Psoas muscle (tissue), 8 donors: ENCODE data around the gene PTPN18. TPM values are rescaled to one million over a fixed set of nuclear protein-coding genes. Genes with fewer than 3 reads are reported as not detected.

Experiments
- ATAC-seq, 4 donors: fragments of 200-7000 bp; cut with Tn5 transposase; one replicate each; pipeline ENCODE4 v1.9.1; 2020; ENCODE audit warnings: moderate library complexity in 3 of 4, mild to moderate bottlenecking in 2 of 4
- DNase-seq, 2 donors: peaks; one replicate each; pipeline ENCODE4 v3.0.0-alpha.2; 2020
- H3K27ac ChIP-seq: fragments of 200-600 bp; one replicate; pipeline ENCODE4 v1.8.0; 2022
- H3K27me3 ChIP-seq, 3 donors: fragments of 200-600 bp in 1 of 3; one replicate each; pipeline versions ENCODE4 v1.6.1 to v1.8.0; 2013 to 2022; ENCODE audit warnings: low read length in 2 of 3, mild to moderate bottlenecking in 2 of 3, moderate library complexity in 1 of 3; ENCODE audit not compliant: insufficient read depth in 3 of 3
- H3K36me3 ChIP-seq, 2 donors: fragments of 200-600 bp in 1 of 2; one replicate each; pipeline versions ENCODE4 v1.6.1 to v1.8.0; 2013 to 2022; ENCODE audit warnings: low read depth in 1 of 2, mild to moderate bottlenecking in 1 of 2, moderate library complexity in 1 of 2; ENCODE audit not compliant: insufficient read depth in 1 of 2
- H3K4me1 ChIP-seq: fragments of 200-600 bp; one replicate; pipeline ENCODE4 v1.8.0; 2022
- H3K4me3 ChIP-seq: fragments of 200-600 bp; one replicate; pipeline ENCODE4 v1.8.0; 2022; ENCODE audit warnings: mild to moderate bottlenecking
- H3K9me3 ChIP-seq: fragments of 200-600 bp; one replicate; pipeline ENCODE4 v1.8.0; 2022
- CTCF ChIP-seq: fragments of 200-600 bp; IDR thresholded peaks from one replicate; pipeline ENCODE4 v1.8.0; 2022; ENCODE audit warnings: antibody characterized with exemption
- WGBS, 3 donors: extraction: QIAGEN DNeasy Blood & Tissue Kit; methylation state at CpG; one replicate each; pipeline versions ENCODE4 v1.1.6 to v1.1.7; 2013; 5-methylcytosine and 5-hydroxymethylcytosine counted together
- intact Hi-C, 2 donors: fragments of 100-400 bp; cut with DNase I; formaldehyde crosslinking; loops; one replicate each; pipeline versions ENCODE4 v1.11.0 to v1.14.2; 2022
- polyA plus RNA-seq, 3 donors: library from polyadenylated mRNA; stranded (reverse); fragments of 200-250 nt; gene quantifications; one replicate each; pipeline ENCODE4 v1.2.3, GENCODE V29; 2013
- total RNA-seq, 4 donors: library from RNA; stranded (reverse); fragmentation: NEBNext Ultra II Directional in 2 of 4; extraction: Animal tissue kit (Norgen Biotek cat#: 25700) in 2 of 4; gene quantifications; one replicate each; pipeline versions ENCODE4 v1.2.1 to v1.2.4, GENCODE V29; 2021 to 2023
- donor health status: healthy with polysubstance abuse.
- donor health status: DM: no; HTN: no; CAD: no; lungs with moderate emphysema.
- donor health status: Bipolar disorder and iron deficiency.
- donor health status: healthy.
- donor health status: DM: yes; HTN: yes; CAD: no.
- donor health status: DM: no; HTN: no; CAD: no.
- donor health status: DM: no; HTN: no; CAD: no.
- donor health status: DM: yes; HTN: yes; CAD: no.

Gene PTPN18
- total and polyA plus RNA-seq, 7 donors: 6.0 to 10.5 (median 8.6) TPM

GRCh38 chr2:130357864-130358263 is 2.0 kb downstream of the PTPN18 start:
- DNase-seq: no peak
- 94 to 97% (median 97%) methylated on average over 7 of the region's 7 CpGs for WGBS, 3 donors
- Histone ChIP-seq H3K4me3 (no peak overlapping the region), H3K27me3 (no peaks in the 10 kb centered on the region), H3K4me1 (peaks cover 11% of the 10 kb centered on the region), H3K9me3 (no peaks in the 10 kb centered on the region), H3K27ac (no peak overlapping the region), H3K36me3 (no peaks in the 10 kb centered on the region)
- intact Hi-C loops: no loop called here
- no peak for ATAC-seq
- no peak for TF ChIP-seq CTCF

GRCh38 chr2:130358420-130359350 is 2.8 kb downstream of the PTPN18 start:
- no peaks in the 10 kb centered on the region for H3K9me3 ChIP-seq
- DNase-seq (no peak), ATAC-seq (no peak)
- H3K36me3 ChIP-seq: no peaks in the 10 kb centered on the region
- TF ChIP-seq CTCF: no peak
- peaks cover 11% of the 10 kb centered on the region for H3K4me1 ChIP-seq
- H3K4me3 ChIP-seq: no peak overlapping the region
- WGBS, 3 donors: 89 to 94% (median 90%) methylated on average over 33 of the region's 33 CpGs
- intact Hi-C loops: loop anchor here in 1 of 2 donors (1.0 kb wide), 1 partner anchor 14 kb away; no protein-coding TSS in a partner anchor
- H3K27me3 ChIP-seq: no peaks in the 10 kb centered on the region
- no peak overlapping the region for H3K27ac ChIP-seq

GRCh38 chr2:130359466-130359865 is 3.6 kb downstream of the PTPN18 start:
- Histone ChIP-seq H3K9me3 (no peaks in the 10 kb centered on the region), H3K27ac (no peak overlapping the region), H3K27me3 (no peaks in the 10 kb centered on the region), H3K4me1 (peaks cover 6% of the 10 kb centered on the region), H3K36me3 (no peaks in the 10 kb centered on the region), H3K4me3 (no peak overlapping the region)
- intact Hi-C loops: loop anchor here in 1 of 2 donors (1.0 kb wide), 1 partner anchor 13 kb away; no protein-coding TSS in a partner anchor
- ATAC-seq (no peak), DNase-seq (no peak)
- TF ChIP-seq CTCF: no peak
- 79 to 87% (median 86%) methylated on average over 4 to 5 of the region's 5 CpGs for WGBS, 3 donors

GRCh38 chr2:130363479-130363878 is 7.6 kb downstream of the PTPN18 start:
- Histone ChIP-seq H3K9me3 (no peaks in the 10 kb centered on the region), H3K4me3 (no peak overlapping the region), H3K36me3 (no peaks in the 10 kb centered on the region), H3K4me1 (no peaks in the 10 kb centered on the region), H3K27me3 (no peaks in the 10 kb centered on the region), H3K27ac (no peak overlapping the region)
- DNase-seq (no peak), ATAC-seq (no peak)
- intact Hi-C loops: no loop called here
- no peak for TF ChIP-seq CTCF
